H1 (cell line): ENCODE measurements around the gene IGSF23. TPM values are rescaled to one million over a fixed set of nuclear protein-coding genes. Genes with fewer than 3 reads are reported as not detected.

Experiments used
- CTCF ChIA-PET: fragments of 300-600 bp; sonication (Branson Sonifier 250); formaldehyde crosslinking; loops from one replicate; lab custom pipeline; 2021; ENCODE audit not compliant: partially characterized antibody; lab: Charles Lee
- POLR2A ChIA-PET: fragments of 300-600 bp; sonication (Branson Sonifier 250); formaldehyde crosslinking; loops from one replicate; lab custom pipeline; 2021; ENCODE audit warnings: inconsistent platforms; ENCODE audit not compliant: partially characterized antibody; lab: Charles Lee
- DNase-seq, 2 experiments: peaks; one replicate each; pipeline versions ENCODE4 v3.0.0 to v3.0.0-alpha.2; 2010 to 2022; ENCODE audit warnings: low spot score in 2 of 2, low read depth in 1 of 2, mixed read lengths in 1 of 2
- FAIRE-seq: peaks from 2 replicates; lab custom pipeline; 2011; peaks lifted over from hg19 to GRCh38; lab: Jason Lieb, UNC
- H2AFZ ChIP-seq: 2 replicates; pipeline ENCODE4 v1.8.1; 2012; ENCODE audit warnings: low read length, inconsistent platforms
- H2AK5ac ChIP-seq: 2 replicates; pipeline ENCODE4 v1.6.1; 2013; ENCODE audit warnings: low read depth, low read length
- H2BK120ac ChIP-seq: replicated peaks from 2 replicates; pipeline ENCODE3; 2013; ENCODE audit warnings: low read depth, low read length, inconsistent platforms
- H2BK12ac ChIP-seq: 2 replicates; pipeline ENCODE4 v1.6.1; 2013; ENCODE audit warnings: low read depth, low read length
- H2BK15ac ChIP-seq: 2 replicates; pipeline ENCODE4 v1.6.1; 2013; ENCODE audit warnings: low read length
- H2BK20ac ChIP-seq: 2 replicates; pipeline ENCODE4 v1.6.1; 2013; ENCODE audit warnings: low read length
- H2BK5ac ChIP-seq: 2 replicates; pipeline ENCODE4 v1.6.1; 2013; ENCODE audit warnings: low read depth, low read length
- H3K14ac ChIP-seq: 2 replicates; pipeline ENCODE4 v1.6.1; 2013; ENCODE audit warnings: inconsistent platforms; ENCODE audit not compliant: insufficient read length
- H3K18ac ChIP-seq: 2 replicates; pipeline ENCODE4 v1.6.1; 2013; ENCODE audit warnings: low read length; ENCODE audit errors: extremely low read depth
- H3K23ac ChIP-seq: 2 replicates; pipeline ENCODE4 v1.6.1; 2013; ENCODE audit warnings: inconsistent platforms; ENCODE audit not compliant: insufficient read length
- H3K23me2 ChIP-seq: 2 replicates; pipeline ENCODE4 v1.6.1; 2013; ENCODE audit warnings: low read depth, low read length
- H3K27ac ChIP-seq: 2 replicates; pipeline ENCODE4 v1.6.1; 2011; ENCODE audit warnings: low read depth, low read length, inconsistent platforms
- H3K27me3 ChIP-seq, 4 experiments: replicated peaks in 1 of 4; 1 replicate in 1 of 4; 2 replicates in 3 of 4; pipeline versions ENCODE4 v1.6.1 to v1.8.1; 2011 to 2013; ENCODE audit warnings: low read length in 3 of 4, mild to moderate bottlenecking in 3 of 4, inconsistent platforms in 2 of 4, mixed read lengths in 2 of 4, moderate library complexity in 1 of 4; ENCODE audit not compliant: control insufficient read depth in 3 of 4, insufficient read depth in 3 of 4; ENCODE audit errors: extremely low read depth in 1 of 4
- H3K36me3 ChIP-seq, 4 experiments: 2 replicates each; pipeline versions ENCODE4 v1.6.1 to v1.8.1; 2011 to 2013; ENCODE audit warnings: mild to moderate bottlenecking in 4 of 4, low read length in 3 of 4, moderate library complexity in 2 of 4, control low read depth in 1 of 4, inconsistent platforms in 1 of 4; ENCODE audit not compliant: insufficient read depth in 4 of 4, control insufficient read depth in 2 of 4
- H3K4ac ChIP-seq: replicated peaks from 2 replicates; pipeline ENCODE3; 2013; ENCODE audit warnings: low read length, low read depth, mixed read lengths, inconsistent platforms; ENCODE audit not compliant: insufficient read length
- H3K4me1 ChIP-seq, 4 experiments: replicated peaks in 1 of 4; 1 replicate in 1 of 4; 2 replicates in 3 of 4; pipeline versions ENCODE4 v1.6.1 to v1.8.1; 2011 to 2013; ENCODE audit warnings: low read length in 3 of 4, inconsistent platforms in 2 of 4, mixed read lengths in 1 of 4; ENCODE audit not compliant: insufficient read depth in 4 of 4, control insufficient read depth in 3 of 4
- H3K4me2 ChIP-seq, 2 experiments: 2 replicates each; pipeline versions ENCODE4 v1.6.1 to v1.8.1; 2011 to 2013; ENCODE audit warnings: low read depth in 2 of 2, low read length in 2 of 2, control low read depth in 1 of 2, inconsistent platforms in 1 of 2, mild to moderate bottlenecking in 1 of 2; ENCODE audit not compliant: insufficient read depth in 1 of 2
- H3K4me3 ChIP-seq, 4 experiments: fragments of 200-600, 300-600 bp in 1 of 4; sonication (generic), shearing (Covaris generic), sonication (Bioruptor Twin) in 1 of 4; 2 replicates each; pipeline versions ENCODE4 v1.5.1 to v1.8.1; 2011 to 2016; ENCODE audit warnings: low read length in 4 of 4, low read depth in 3 of 4, control low read depth in 2 of 4, inconsistent platforms in 2 of 4, mild to moderate bottlenecking in 2 of 4, mixed read lengths in 1 of 4, moderate library complexity in 1 of 4; ENCODE audit not compliant: insufficient read depth in 2 of 4; ENCODE audit errors: extremely low read depth in 1 of 4
- H3K56ac ChIP-seq: replicated peaks from 2 replicates; pipeline ENCODE3; 2013; ENCODE audit warnings: low read depth, mild to moderate bottlenecking, mixed read lengths, low read length, inconsistent platforms; ENCODE audit not compliant: insufficient read length
- H3K79me1 ChIP-seq: 2 replicates; pipeline ENCODE4 v1.6.1; 2013; ENCODE audit warnings: low read depth, low read length, control low read depth
- H3K79me2 ChIP-seq, 2 experiments: 2 replicates each; pipeline versions ENCODE4 v1.6.1 to v1.8.1; 2012 to 2013; ENCODE audit warnings: low read length in 2 of 2, mild to moderate bottlenecking in 2 of 2, inconsistent platforms in 1 of 2; ENCODE audit not compliant: insufficient read depth in 2 of 2, control insufficient read depth in 1 of 2
- H3K9ac ChIP-seq, 4 experiments: replicated peaks in 1 of 4; 1 replicate in 1 of 4; 2 replicates in 3 of 4; pipeline versions ENCODE4 v1.6.1 to v1.8.1; 2011 to 2013; ENCODE audit warnings: low read depth in 3 of 4, low read length in 3 of 4, control low read depth in 2 of 4, mild to moderate bottlenecking in 2 of 4, moderate library complexity in 2 of 4, inconsistent platforms in 1 of 4; ENCODE audit errors: extremely low read depth in 1 of 4
- H3K9me3 ChIP-seq, 2 experiments: 2 replicates each; pipeline versions ENCODE4 v1.6.1 to v1.8.1; 2012 to 2013; ENCODE audit warnings: mild to moderate bottlenecking in 2 of 2, moderate library complexity in 2 of 2, control low read depth in 1 of 2, inconsistent platforms in 1 of 2, low read depth in 1 of 2, low read length in 1 of 2, mixed read lengths in 1 of 2; ENCODE audit not compliant: insufficient read depth in 2 of 2
- H4K20me1 ChIP-seq, 2 experiments: replicated peaks in 1 of 2; 2 replicates each; pipeline versions ENCODE3 to v1.8.1; 2011 to 2013; ENCODE audit warnings: inconsistent platforms in 2 of 2, low read length in 2 of 2, mild to moderate bottlenecking in 1 of 2; ENCODE audit not compliant: insufficient read depth in 2 of 2, control insufficient read depth in 1 of 2
- H4K5ac ChIP-seq: 2 replicates; pipeline ENCODE4 v1.6.1; 2013; ENCODE audit warnings: low read length, low read depth, mixed read lengths, inconsistent platforms; ENCODE audit not compliant: insufficient read length
- H4K8ac ChIP-seq: 2 replicates; pipeline ENCODE4 v1.8.0; 2013; ENCODE audit warnings: mild to moderate bottlenecking, moderate library complexity, low read length, inconsistent platforms; ENCODE audit not compliant: insufficient read depth; ENCODE audit errors: extremely low read depth
- H4K91ac ChIP-seq: replicated peaks from 2 replicates; pipeline ENCODE3; 2013; ENCODE audit warnings: low read length, mixed read lengths, inconsistent platforms; ENCODE audit not compliant: insufficient read length
- BCL11A ChIP-seq, 2 experiments: IDR thresholded peaks; one replicate each; pipeline ENCODE4 v1.6.1; 2011; ENCODE audit warnings: low read depth in 2 of 2, low read length in 2 of 2, mild to moderate bottlenecking in 2 of 2
- BRCA1 ChIP-seq: IDR thresholded peaks from 2 replicates; pipeline ENCODE4 v1.6.1; 2012; ENCODE audit warnings: low read depth, low read length, improper control_type of control experiment
- CEBPB ChIP-seq: IDR thresholded peaks from 2 replicates; pipeline ENCODE4 v1.6.1; 2012; ENCODE audit warnings: low read depth, low read length
- CHD2 ChIP-seq: IDR thresholded peaks from 2 replicates; pipeline ENCODE4 v1.6.1; 2012; ENCODE audit warnings: low read length, improper control_type of control experiment
- GTF2F1 ChIP-seq: IDR thresholded peaks from 2 replicates; pipeline ENCODE4 v1.6.1; 2012; ENCODE audit warnings: low read depth, low read length, improper control_type of control experiment, borderline replicate concordance
- HDAC6 ChIP-seq: IDR thresholded peaks from one replicate; pipeline ENCODE4 v1.7.1; 2012; ENCODE audit warnings: low read depth, mild to moderate bottlenecking, inconsistent platforms, low read length, moderate library complexity
- JUN ChIP-seq: IDR thresholded peaks from 2 replicates; pipeline ENCODE4 v1.6.1; 2011; ENCODE audit warnings: low read depth, mild to moderate bottlenecking, improper control_type of control experiment, low read length
- KDM1A ChIP-seq: fragments of 200-600, 300-600 bp; sonication (generic); IDR thresholded peaks from 2 replicates; pipeline ENCODE4 v1.7.1; 2016; ENCODE audit warnings: mild to moderate bottlenecking, low read length, borderline replicate concordance
- KDM4A ChIP-seq: IDR thresholded peaks from one replicate; pipeline ENCODE4 v1.7.1; 2012; ENCODE audit warnings: low read depth, mild to moderate bottlenecking, moderate library complexity, low read length, inconsistent platforms; ENCODE audit not compliant: severe bottlenecking
- RNF2 ChIP-seq: fragments of 200-900, 300-1000 bp; sonication (generic); IDR thresholded peaks from 2 replicates; pipeline ENCODE4 v1.7.1; 2016; ENCODE audit warnings: borderline replicate concordance, low read depth, mild to moderate bottlenecking, antibody characterized with exemption, low read length; ENCODE audit not compliant: poor library complexity, severe bottlenecking; ENCODE audit errors: missing control alignments
- RXRA ChIP-seq: IDR thresholded peaks from 2 replicates; pipeline ENCODE4 v1.6.1; 2011; ENCODE audit warnings: low read depth, mild to moderate bottlenecking, low read length, moderate library complexity; ENCODE audit not compliant: insufficient read depth
- SIRT6 ChIP-seq: IDR thresholded peaks from one replicate; pipeline ENCODE4 v1.7.1; 2012; ENCODE audit warnings: low read length, inconsistent platforms
- WGBS, 2 experiments: shearing (Covaris generic) in 1 of 2; methylation state at CpG; one replicate each; pipeline versions ENCODE4 v1.1.6 to v1.1.7; 2013 to 2015; ENCODE audit warnings: low lambda C conversion rate in 2 of 2, mixed read lengths in 2 of 2, inconsistent platforms in 1 of 2, low coverage in 1 of 2, missing lambda C conversion rate in 1 of 2; ENCODE audit not compliant: insufficient replicate concordance in 2 of 2, insufficient coverage in 1 of 2, insufficient read length in 1 of 2; ENCODE audit errors: extremely low coverage in 1 of 2, missing lambda C conversion rate in 1 of 2; 5-methylcytosine and 5-hydroxymethylcytosine counted together
- polyA plus RNA-seq, 7 experiments: library from polyadenylated mRNA; depleted of rRNA in 3 of 7; stranded (reverse) in 5 of 7; unstranded in 2 of 7; fragments of >200 nt in 5 of 7; fragments of 200-250 nt in 2 of 7; gene quantifications; 1 replicate in 5 of 7; 2 replicates in 1 of 7; 4 replicates in 1 of 7; pipeline versions ENCODE4 v1.2.1 to v1.2.3, GENCODE V29; 2011 to 2013; ENCODE audit warnings: missing spikeins in 2 of 7, mixed read lengths in 2 of 7
- total RNA-seq: library from RNA; stranded (reverse); fragmentation: NEBNext Ultra II Directional; extraction: Animal tissue kit (Norgen Biotek cat#: 25700); gene quantifications from 2 replicates; pipeline ENCODE4 v1.2.1, GENCODE V29; 2021
- TF ChIP-seq, protein P1 (sequence below): IDR thresholded peaks from 2 replicates; pipeline ENCODE4 v1.6.1; 2012; ENCODE audit warnings: low read length, inconsistent platforms

Gene IGSF23
- total and polyA plus RNA-seq, 2 of the 8 experiments (the other 6 are each of a cell fraction or from before 2014, with no cell fraction given), result not detected

- H3K56ac ChIP-seq, result no peak overlapping the region
- H4K91ac ChIP-seq, result no peak overlapping the region
- H3K79me1 ChIP-seq, result no peaks in the 10 kb centered on the region
- no peaks in the 10 kb centered on the region for H3K36me3 ChIP-seq
- no peak overlapping the region for H3K14ac ChIP-seq
- no peaks in the 10 kb centered on the region for H4K20me1 ChIP-seq
- H3K27ac ChIP-seq, result no peak overlapping the region
- no peak overlapping the region for H3K23ac ChIP-seq
- DNase-seq (no peak), FAIRE-seq (no peak)
- H3K4ac ChIP-seq, result no peak overlapping the region
- TF ChIP-seq KDM1A (no peak), JUN (no peak), KDM4A (no peak), SIRT6 (no peak), CHD2 (no peak), BRCA1 (no peak), RNF2 (no peak), BCL11A (IDR thresholded peaks at IDR 0.05; ENCODE audit: low read depth in 2 of 2, low read length in 2 of 2) (no peak), GTF2F1 (no peak), RXRA (no peak), CEBPB (no peak), HDAC6 (no peak)
- TF ChIP-seq, protein P1, sequence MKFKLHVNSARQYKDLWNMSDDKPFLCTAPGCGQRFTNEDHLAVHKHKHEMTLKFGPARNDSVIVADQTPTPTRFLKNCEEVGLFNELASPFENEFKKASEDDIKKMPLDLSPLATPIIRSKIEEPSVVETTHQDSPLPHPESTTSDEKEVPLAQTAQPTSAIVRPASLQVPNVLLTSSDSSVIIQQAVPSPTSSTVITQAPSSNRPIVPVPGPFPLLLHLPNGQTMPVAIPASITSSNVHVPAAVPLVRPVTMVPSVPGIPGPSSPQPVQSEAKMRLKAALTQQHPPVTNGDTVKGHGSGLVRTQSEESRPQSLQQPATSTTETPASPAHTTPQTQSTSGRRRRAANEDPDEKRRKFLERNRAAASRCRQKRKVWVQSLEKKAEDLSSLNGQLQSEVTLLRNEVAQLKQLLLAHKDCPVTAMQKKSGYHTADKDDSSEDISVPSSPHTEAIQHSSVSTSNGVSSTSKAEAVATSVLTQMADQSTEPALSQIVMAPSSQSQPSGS, result no peak
- H3K4me1 ChIP-seq, result peaks cover 0 to 6% (median 2%) of the 10 kb centered on the region in 4 experiments; a peak in 4 of 7 replicates
- ChIA-PET CTCF (interaction anchor here (1.0 to 6.1 kb wide), 6 partner anchors 37 to 109 kb away, joined by 3 to 112 read pairs (median 4); no protein-coding TSS in a partner anchor), POLR2A (no interaction called here)
- H2BK120ac ChIP-seq, result no peak overlapping the region
- H3K27me3 ChIP-seq, result no peaks in the 10 kb centered on the region
- no peak overlapping the region for H2BK12ac ChIP-seq
- no peak overlapping the region for H2AFZ ChIP-seq
- no peak overlapping the region for H3K4me3 ChIP-seq
- H3K18ac ChIP-seq, result no peak overlapping the region
- no peak overlapping the region for H4K5ac ChIP-seq
- no peak overlapping the region for H2AK5ac ChIP-seq
- no peak overlapping the region for H2BK20ac ChIP-seq
- WGBS, 2 experiments, result 84% methylated on average over 4 of the region's 4 CpGs; no CpG with 5 or more reads in 1 of the 2 experiments
- no peak overlapping the region for H3K4me2 ChIP-seq
- no peaks in the 10 kb centered on the region; the same call in 1 of the 2 replicates for H3K23me2 ChIP-seq
- H2BK5ac ChIP-seq, result no peak overlapping the region
- no peak overlapping the region for H4K8ac ChIP-seq
- H3K79me2 ChIP-seq, result no peaks in the 10 kb centered on the region
- H3K9ac ChIP-seq, result no peak overlapping the region
- no peaks in the 10 kb centered on the region for H3K9me3 ChIP-seq
- no peak overlapping the region for H2BK15ac ChIP-seq
Observed at GRCh38 chr19:44685877-44686276, 72.5 kb downstream of the IGSF23 start.
